NCI-H146 treated with DMSO at 0.1 percent for 48 hours (cell line): ENCODE results near the gene TWIST1.

Experiments used
- DNase-seq: peaks from one replicate; lab custom pipeline; 2025; ENCODE audit not compliant: unreplicated experiment; lab: John Stamatoyannopoulos, UW

Gene TWIST1

GRCh38 chr7:19117091-19117869, at the start of gene TWIST1:
Gene TWIST1 (minus strand): TSS chr7:19117636. CDS start chr7:19117321, 315 bp downstream.
- no peak for DNase-seq

DNA sequence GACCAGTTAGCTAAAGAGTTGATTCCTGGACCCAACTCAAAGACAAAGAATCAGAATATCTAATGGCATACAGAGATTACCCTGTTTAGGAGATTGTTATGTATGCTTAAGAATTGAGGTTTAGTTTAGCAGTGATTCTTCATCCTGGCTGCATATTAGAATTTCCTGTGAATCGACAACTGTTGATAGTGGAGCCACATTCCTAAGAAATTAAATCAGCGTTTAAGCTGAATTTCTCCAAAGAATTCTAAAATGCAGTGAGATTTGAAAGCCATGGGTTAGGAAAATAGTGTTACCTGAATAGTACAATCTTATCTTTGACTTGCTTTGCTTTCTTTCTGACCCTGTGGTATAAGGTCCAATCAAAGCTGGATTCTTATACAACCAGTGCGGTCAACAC, 44.2 kb upstream of the TWIST1 start:
- no peak for DNase-seq

- no peak for DNase-seq
Measured at GRCh38 chr7:19146699-19147098, 29.3 kb upstream of the TWIST1 start.

GRCh38 chr7:19145434-19146115, 28.1 kb upstream of the TWIST1 start:
- DNase-seq, result no peak

- no peak for DNase-seq
Measured at GRCh38 chr7:19144661-19145433, 27.4 kb upstream of the TWIST1 start, which contains the start of gene FERD3L. Gene FERD3L (minus strand): TSS chr7:19145421. CDS start chr7:19145362, 59 bp downstream.

- no peak for DNase-seq
Measured at GRCh38 chr7:19143881-19144574, 26.6 kb upstream of the TWIST1 start.

- DNase-seq, result no peak
Measured at GRCh38 chr7:19139706-19140327, 22.4 kb upstream of the TWIST1 start.

GRCh38 chr7:19133886-19134285, 16.4 kb upstream of the TWIST1 start:
- no peak for DNase-seq

DNA sequence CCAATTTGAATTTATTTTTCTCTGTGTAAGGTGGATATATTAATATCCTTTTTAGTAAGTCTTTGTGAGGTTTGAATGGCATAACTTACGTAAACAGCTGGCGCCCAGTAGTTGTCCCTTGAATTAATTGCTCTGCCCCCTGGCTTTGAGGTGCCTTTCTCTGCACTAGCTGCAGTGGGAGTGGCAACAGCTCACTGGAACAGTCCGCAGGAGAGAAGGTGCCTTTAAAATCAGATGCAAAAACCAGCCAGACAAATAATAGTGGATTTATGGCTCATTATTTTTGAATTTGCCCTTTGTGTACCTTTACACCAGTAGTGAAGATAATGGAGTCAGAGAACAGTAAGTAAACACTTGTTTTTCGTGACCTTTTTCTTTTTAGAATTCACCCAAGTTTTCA, 16.0 kb upstream of the TWIST1 start:
- DNase-seq, result no peak

DNA sequence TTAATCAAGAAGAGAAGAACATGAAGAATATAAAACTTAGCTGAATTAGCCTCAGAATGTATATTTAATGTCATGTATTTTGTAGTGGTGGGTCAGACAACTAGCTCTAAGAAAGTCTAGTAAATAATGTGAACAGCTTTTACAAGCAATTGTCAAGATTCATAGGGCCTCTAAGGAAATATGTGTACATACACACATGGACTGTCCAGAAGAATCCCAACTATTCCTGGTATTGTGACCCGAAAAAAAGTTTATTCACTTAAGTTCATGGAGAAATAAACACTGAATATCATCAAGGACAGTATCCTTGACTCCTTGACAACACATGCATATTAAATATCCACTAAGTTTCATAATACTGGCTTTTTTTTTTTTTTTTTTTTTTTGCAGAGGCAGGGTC, 11.4 kb upstream of the TWIST1 start:
- no peak for DNase-seq

DNA sequence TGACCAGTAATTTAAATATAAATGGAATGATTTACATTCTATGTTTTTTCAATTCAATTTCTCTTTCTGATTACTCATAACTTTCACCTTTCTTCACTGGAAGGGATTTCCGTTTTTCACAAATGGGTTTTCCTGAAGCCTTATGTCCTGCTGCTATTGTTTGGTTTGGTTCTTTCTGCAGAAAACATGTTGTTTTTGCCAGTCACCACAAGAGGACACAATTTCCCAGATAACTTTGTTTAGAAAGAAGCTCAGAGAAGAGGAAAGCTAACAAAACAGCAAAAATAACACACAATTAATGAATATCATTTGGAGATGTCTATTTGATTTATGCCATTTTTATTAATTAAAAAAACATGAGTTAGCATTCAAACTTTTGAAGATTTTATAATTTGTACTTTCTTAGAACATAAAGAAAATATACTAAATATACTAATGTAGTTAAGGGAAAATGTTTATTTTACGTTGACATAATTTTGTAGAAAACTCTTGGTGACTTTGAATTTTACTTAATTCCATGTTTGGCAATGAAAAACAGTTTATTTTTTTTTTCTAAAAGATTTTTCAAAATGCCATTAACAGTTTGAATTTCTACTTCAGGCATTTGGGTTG, 4.6 kb upstream of the TWIST1 start:
- DNase-seq, result peak; percentile 52

- no peak for DNase-seq
Measured at GRCh38 chr7:19119870-19120486, 2.5 kb upstream of the TWIST1 start.

GRCh38 chr7:19119372-19119771, 1.9 kb upstream of the TWIST1 start:
- no peak for DNase-seq

- no peak for DNase-seq
Measured at GRCh38 chr7:19118636-19119371, 1.4 kb upstream of the TWIST1 start.

DNA sequence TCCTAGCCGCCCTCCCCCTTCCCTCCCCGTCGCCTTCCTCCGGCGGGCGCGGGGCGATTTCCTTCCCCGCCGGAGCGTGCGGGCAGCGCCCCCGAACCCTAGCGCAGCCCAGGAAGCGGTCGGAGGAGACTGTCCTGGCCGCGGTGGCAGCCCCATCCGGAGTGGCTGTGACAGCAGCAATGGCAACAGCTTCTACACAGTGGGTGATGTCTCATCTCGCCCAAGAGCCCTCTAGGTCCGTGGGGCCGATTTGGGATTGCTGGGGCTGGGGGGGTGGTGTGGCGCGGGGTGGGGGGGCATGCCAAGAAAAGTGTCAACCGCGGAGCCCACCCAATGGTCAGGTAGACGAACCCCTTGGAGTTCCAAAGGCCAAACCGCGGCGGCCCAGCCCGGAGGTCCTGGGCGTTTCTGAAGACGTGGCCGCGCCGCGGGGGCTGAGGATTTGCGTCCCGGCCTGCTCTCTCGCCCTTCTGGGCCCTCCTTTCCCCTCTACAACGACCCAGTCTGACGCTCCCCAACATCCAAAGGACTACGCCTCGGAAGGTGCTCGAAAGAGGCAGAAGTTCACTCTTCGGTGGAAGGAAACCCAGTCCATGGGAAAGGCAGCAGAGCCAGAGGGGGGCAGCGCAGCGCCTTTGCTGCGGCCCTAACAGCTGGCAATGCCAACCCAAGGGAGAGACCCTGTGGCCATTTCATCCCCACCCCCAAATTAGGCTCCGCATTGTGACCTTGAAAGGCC, 603 bp upstream of the TWIST1 start:
- no peak for DNase-seq

DNA sequence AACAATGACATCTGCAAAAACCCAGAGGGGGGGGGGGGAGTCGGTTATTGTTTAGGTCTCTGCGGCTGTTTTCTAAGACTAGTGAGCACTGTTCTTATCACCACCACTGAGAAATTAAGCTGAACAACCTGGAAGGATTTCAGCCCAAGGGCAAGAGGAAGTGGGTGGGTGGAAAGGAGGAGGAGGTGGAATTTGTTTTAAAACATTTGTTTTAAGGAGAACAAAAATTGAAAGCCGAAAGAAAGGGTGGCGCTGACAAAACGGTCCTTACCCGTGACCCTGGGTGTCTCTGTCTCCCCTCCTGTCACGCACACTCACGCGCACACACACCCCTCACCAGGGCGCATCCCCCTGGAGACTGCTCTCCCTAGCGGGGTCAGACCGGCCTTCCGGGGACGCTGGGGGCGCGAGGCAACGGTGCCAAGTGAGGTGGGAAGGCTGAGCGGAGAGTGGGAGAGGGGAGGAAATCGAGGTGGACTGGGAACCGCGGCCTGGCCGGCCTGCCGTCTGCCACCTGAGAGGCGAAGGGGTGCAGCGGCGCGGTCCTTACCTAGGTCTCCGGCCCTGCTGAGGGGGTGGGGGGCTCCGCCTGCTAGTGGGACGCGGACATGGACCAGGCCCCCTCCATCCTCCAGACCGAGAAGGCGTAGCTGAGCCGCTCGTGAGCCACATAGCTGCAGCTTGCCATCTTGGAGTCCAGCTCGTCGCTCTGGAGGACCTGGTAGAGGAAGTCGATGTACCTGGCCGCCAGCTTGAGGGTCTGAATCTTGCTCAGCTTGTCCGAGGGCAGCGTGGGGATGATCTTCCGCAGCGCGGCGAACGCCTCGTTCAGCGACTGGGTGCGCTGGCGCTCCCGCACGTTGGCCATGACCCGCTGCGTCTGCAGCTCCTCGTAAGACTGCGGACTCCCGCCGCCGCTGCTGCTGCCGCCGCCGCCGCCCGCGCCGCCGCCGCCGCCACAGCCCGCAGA, 1.0 kb downstream of the TWIST1 start:
- DNase-seq, result peak; percentile 40

DNA sequence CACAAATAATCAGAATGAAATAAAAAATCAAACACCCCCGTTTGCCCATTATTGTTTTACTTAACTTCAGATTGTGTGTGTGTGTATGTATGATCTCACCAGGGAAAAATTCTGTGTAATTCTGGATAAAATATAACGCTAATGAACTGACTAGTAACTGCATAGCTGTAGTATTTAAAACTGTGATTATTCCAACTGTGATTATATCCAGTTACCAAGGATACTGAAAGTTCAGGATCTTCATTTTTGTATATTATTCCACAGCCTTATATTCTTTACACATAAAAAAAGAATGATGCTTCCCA, 2.9 kb downstream of the TWIST1 start:
- DNase-seq, result no peak
